Activated CD4-positive, CD25-positive, alpha-beta regulatory T cell treated with anti-CD3 and anti-CD28 coated beads, Interleukin-2, amount 50 U/mL, for 16 hours (primary cell): ENCODE measurements around the gene RET.
"Not testable (repeated sequence)": the region's sequence is repeated elsewhere in the genome, so short reads cannot be mapped to it uniquely, and the experiment has no call there.

Experiments
- DNase-seq: peaks from one replicate; pipeline ENCODE4 v3.0.0-alpha.2; 2020; ENCODE audit warnings: low read depth, low spot score

RET gene

DNA sequence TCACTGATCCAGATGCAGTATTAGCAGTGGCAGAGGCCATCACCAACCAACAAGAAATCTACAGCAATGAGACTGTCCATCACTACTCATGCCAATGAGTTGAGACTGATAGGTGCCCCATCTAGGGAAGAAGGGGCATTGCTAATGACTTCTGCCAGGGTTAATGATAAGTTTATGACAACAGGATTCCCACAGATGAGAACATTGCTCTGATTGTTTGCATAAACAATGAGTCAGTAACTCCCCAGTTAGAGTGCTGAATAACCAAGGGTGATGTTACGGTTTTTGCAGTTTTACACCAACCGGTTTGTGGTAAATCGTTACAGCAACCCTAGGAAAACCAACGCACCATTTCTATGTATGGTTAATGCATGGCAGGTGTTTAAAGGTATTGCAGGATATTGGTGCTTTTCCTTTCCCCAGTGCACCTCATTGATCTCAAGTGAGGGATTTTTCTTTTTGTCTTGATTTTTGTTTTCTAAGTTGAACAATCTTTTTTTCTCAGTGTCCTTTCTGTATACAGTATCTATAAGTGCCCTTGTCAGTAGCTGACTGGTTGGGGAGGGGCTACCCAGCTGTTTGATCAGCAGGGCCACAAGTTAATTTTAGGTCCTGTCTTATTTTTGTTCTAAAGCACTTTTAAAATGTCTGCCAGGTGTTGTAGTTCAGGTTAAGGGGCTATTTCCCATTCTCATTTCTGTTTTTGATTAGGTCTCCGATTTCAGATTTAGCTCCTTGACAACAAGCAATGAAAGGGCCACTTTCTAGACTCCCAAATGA is 57.4 kb downstream of the RET start:
- DNase-seq, result no peak

DNA sequence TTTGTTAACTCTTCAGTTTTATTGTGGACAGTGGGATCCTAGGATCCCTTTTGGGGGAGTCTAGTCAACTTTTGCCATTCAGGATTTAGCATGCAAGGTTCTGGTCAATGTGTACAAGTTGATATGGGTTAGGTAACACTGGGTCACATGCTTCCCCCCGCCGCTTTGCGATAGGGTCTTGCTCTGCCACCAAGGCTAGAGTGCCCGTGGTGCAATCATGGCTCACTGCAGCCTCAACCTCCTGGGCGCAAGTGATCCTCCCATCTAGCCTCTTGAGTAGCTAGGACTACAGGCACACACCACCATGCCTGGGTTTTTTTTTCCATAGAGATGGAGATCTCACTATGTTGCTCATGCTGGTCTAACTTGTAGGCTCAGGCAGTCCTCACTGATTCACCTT is 58.2 kb downstream of the RET start:
- DNase-seq, result no peak

DNA sequence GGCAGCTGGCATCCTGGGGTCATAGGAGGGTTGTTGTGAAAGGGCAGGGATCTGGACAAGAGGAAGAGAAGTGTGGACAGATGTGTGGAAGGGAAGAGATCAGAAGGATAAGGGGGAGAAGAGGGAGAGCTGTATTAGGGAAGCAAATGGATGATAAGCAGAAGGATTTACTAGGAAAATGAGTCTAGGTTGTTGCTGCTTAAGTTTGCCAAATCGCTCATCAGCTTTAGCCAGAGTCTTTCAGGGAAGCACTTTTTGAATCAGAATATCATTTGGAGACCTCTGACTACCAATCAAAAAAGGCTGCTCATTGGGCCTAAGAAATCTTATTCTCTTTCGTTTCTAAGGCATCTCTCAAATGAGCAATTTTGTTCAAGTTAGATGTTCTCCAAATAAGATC is 58.8 kb downstream of the RET start:
- DNase-seq, result no peak

DNA sequence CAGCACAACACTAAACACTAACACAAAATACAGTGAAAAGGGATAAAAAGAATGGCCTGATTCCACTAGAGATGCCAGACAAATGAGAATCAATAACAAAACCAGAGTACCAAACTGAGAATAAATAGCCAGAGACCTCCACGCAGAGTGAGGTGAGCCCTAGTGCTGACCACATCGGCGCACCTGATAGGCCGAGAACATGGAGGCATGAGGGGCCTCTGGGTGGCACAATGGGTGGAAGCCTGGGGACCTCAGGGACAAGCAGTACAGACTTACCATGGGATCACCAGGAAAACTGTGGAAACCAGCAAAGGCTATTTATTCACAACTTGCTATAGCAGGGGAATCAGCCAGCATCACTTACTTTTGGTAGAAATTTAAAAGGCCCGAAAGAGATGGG is 59.6 kb downstream of the RET start:
- DNase-seq, result no peak

DNA sequence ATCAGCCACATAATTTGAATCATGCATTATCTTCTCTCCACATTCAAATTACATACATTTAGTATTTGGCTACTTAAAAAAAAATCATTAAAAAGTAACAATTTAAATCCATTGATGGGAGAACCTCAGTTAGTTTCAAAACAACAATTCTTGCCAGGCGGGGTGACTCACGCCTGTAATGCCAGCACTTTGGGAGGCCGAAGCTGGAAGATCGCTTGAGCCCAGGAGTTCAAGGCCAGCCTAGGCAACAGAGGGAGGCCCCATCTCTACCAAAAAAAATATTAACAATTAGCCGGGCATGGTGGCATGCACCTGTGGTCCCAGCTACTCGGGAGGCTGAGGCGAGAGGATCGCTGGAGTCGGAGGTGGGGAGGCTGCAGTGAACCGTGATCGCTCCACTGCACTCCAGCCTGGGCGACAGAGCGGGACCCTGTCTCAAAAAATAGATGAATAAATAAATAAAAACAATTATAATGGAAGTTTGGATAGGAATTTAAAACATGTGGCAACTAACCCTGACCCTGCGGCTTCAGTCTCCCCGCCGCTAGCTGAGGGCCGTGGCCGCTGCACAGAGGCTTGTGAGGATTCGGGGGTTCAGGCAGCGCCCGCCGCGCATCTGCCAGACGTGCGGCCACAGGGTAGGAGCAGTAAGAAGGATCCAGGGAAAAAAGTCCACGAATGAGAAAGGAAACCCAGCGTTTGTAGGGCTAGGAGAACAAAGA is 60.3 kb downstream of the RET start:
- DNase-seq, result no peak

DNA sequence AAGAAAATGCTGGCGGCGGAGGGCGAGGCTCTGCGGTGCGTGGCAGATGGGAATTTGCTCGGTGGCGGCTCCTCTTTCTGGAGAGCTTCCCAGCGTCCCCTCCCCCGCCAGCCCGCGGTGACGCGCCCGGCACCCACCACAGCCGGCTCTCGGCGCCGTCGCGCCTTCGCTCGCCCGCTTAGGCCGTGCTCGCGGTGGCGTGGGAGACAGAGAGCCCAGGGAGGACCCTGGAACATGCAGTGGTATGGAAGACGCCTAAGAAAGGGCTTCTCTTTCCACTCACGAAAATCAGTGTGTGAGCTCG is 60.8 kb downstream of the RET start:
- no peak for DNase-seq

DNA sequence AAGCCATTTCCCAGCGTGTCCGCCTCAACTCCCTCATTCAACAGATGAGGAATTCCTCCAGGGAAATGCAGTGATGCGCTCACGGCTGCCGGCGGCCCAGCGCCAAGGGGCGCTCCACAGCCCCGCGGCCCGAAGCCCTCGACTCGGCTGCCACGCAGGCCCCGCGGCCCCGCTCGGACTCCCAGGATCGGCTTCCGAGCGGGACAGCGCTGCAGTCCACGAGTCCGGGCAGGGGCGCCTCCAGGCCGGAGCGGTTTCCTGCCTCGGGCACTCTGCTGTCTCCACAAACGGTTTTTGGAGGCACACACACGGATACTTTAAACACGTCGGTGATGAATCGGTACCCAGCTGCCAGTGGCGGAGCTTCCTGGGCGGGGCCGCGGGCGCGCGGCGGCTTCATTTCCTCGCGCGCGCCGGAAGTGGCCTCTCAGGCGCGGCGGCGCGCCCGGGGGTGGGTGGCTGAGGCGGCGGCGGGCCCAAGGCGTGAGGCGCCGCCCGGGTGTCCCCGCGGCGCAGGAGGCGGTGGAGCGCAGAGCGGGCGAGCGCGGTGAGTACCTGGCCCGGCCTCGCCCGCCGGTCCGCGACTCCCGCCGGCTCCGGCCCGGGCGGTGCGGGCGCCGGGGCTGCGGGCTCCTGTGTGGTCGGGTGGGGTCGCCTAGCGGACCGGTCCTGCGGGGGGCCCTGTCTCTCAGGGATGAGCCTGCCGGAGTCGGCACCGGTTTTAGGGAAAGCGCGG is 61.3 kb downstream of the RET start, which contains the start of gene CSGALNACT2:
Gene CSGALNACT2, plus strand, starts transcription at position 425 of the 736 bp plus-strand sequence. CDS start 16,705 bp downstream, outside the sequence.
- peak; percentile 75 for DNase-seq

DNA sequence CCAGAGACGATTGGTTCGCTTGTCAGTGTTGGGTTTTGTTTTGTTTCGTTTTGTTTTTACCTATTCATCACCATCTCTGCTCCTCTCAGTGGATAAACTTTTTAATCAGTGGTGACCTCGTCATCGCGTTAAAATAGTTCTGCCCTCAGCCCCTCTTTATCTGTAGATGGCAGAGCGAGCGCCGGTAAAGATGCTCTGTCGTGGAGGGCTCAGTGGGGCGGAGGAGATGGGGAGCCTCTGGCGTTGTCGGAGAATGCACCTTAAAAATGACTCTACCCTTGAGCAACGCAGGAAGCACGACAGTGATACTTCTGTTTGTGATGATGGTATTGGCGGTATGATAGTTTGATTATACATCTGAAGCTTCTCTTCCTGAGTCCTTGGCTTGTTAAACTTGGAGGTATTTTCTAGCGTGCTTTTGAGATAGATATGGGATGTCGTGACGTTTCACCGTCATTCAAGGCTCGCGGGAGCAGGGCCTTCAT is 61.9 kb downstream of the RET start:
- DNase-seq, result peak; percentile 46

DNA sequence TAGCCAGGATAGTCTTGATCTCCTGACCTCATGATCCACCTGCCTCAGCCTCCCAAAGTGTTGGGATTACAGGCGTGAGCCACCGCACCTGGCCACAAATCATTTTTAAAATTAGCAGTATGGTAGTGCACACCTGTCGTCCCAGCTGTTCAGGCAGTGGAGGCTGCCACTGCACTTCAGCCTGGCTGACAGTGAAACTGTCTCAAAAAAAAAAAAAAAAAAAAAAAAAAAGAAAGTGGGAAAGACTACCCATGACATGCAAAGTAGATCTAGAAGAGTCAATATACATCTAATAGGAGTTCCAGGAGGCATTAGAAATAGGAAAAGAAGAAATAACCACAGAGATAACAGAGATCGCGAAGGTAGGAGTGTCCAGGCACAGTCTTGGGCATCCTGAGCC is 64.6 kb downstream of the RET start:
- DNase-seq, result no peak

DNA sequence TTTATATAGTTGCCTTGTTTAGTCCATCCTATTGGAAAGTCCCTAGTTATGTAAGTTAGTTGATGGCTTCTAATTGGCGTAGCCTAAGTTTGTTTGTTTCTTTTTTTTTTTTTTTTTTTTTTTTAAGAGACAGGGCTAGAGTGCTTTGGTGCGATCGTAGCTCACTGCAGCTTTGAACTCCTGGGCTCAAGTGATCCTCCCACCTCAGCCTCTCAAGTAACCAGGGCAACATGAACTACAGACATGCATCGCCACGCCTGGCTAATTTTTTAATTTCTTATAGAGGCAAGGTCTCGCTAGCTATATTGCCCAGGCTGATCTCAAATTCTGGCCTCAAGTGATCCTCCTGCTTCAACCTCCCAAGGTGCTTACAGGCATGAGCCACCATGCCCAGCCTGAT is 68.4 kb downstream of the RET start:
- no peak for DNase-seq

DNA sequence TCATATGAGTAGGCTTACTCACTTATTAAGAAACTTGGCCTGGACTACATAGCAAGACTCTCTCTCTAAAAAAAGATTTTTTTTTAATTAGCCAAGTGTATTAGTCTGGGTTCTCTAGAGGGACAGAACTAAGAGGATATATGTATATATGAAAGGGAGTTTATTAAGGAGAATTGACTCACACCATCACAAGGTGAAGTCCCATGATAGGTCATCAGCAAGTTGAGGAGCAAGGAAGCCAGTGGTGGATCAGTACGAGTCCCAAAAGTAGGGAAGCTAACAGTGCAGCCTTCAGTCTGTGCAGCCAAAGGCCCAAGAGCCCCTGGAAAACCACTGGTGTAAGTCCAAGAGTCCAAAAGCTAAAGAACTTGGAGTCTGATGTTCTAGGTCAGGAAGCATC is 69.1 kb downstream of the RET start:
- DNase-seq, result not testable (repeated sequence)

DNA sequence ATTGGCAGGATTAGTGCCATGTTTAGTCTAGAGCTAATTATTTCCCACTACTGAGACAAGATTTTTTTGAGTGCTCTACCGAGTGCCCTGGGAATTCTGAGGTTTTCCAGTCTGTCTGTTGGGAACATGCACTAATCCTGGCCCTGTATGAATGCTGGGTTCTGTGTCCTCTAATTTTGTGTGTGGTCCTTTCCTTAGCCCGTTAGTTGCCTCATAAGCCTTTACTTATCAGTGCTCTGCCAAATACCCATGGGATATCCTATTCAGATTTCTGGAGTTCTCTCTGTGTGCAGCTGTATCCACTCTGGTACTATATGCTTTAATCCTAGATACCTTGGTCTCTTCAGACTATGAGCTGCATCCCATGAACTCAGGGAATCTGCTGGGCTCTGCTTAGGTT is 74.5 kb downstream of the RET start:
- no peak for DNase-seq

DNA sequence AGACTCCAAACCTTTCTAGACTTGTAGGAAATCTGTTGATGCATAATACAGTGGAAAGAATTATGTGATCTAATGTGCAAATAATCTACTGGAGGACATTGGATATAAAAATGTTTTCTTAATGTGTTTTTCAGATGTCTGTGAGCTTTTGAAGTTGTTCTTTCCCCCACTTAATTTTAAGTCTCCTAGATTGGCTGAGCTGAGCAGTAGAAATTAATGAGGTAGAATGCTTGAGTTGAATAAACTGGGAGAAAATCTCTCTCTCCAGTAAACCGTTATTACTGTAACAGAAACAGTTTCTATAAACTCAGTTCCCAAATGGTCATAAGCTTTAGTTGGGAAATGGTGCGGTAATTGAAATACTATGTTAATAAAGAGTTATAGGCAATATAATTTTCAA is 77.0 kb downstream of the RET start:
- DNase-seq, result no peak

DNA sequence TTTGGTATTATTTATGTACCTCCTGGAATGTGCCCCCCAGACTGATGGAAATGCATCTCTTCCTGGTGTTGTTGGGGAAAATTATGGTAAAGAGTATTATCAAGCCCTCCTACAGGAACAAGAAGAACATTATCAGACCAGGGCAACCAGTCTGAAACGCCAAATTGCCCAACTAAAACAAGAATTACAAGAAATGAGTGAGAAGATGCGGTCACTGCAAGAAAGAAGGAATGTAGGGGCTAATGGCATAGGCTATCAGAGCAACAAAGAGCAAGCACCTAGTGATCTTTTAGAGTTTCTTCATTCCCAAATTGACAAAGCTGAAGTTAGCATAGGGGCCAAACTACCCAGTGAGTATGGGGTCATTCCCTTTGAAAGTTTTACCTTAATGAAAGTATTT is 78.4 kb downstream of the RET start:
- no peak for DNase-seq

DNA sequence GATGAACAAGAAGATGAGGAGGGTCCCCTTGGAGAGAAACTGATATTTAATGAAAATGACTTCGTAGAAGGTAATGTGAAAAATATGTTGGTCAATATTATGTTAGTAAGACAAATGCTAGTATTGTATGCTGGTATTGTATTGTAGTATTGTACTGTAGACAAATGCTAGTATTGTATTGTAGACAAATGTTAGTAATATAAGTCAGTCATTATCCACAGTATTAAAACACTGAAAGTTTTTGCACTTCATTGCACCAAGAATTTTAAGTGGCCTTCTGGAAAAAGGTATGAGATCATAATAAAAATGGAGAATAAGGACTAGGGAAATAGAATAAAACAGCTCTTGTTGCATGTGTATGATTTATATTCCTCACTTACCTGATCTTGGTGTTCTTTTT is 78.9 kb downstream of the RET start:
- DNase-seq, result no peak

DNA sequence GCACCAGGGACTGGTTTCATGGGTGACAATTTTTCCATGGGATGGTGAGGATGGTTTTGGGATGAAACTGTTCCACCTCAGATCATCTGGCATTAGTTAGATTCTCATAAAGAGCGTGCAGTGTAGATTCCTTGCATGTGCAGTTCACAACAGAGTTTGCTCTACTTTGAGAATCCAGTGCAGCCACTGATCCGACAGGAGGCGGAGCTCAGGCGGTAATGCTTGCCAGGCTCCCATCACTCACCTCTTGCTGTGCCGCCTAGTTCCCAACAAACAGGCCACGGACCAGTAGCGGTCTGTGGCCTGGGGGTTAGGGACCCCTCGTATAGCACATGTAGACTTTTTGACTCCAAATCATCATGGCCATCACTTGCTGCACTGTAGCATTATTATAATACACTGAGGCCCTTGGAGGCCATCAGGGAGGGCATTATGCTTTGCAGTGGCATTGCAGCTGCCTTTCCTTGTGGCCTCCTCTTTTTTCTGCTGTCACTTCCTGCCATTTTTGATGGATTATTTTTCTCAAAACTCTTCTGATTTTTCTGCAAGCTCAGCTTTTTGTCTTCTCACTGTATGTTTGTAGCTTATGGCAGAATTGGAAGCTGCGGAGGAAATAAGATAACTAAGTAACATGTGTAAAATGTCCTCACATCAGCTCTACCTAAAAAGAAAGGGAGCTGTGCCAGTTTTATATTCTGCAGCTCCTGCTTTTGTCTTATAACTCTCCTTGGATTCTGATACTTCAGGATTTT is 79.9 kb downstream of the RET start:
- DNase-seq, result no peak

DNA sequence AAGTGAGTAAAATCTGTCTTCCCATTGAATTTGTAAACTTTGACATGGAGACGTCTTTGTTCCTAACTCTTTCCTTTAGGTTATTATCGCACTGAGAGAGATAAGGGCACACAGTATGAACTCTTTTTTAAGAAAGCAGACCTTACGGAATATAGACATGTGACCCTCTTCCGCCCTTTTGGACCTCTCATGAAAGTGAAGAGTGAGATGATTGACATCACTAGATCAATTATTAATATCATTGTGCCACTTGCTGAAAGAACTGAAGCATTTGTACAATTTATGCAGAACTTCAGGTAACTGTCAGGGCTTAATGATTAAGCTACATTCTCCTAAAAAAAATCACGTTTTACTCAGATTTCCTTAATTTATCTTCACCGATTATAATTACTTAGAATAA is 81.8 kb downstream of the RET start:
- no peak for DNase-seq

DNA sequence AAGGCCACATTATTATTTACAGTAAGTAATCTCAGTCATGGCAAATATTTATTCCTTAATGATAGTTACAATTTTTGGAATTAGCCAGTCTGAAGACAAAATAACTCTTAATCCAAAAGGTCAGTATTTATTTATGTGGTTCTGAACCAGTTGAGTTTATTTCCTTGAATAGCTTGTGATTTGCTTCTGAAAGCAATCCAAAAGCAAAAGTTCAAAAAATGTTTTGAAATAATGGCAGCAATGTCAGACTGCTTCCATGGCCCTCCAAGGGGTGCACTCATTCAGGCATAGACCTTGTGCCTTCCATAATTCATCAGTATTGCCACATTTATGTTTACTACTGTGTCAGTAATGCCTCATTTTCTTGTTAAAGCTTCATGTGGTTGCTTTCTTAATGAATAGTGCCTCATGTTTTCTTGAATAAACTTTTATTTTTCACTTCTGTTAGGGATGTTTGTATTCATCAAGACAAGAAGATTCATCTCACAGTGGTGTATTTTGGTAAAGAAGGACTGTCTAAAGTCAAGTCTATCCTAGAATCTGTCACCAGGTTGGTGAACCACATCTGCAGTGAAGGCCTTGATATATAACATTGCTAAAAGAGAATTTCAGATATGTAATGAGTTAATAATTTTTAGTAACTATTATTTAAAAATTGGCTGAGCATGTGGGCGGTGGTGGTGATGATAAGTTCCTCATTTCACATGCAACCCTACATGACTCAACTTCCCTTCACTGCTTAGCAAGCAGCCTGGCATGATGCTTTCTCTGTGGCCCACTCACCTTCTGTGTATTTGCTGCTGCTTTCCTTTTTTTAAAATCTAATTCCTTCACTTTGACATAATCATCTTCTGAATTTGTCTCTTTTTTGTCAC is 83.4 kb downstream of the RET start:
- DNase-seq, result peak; percentile 13

DNA sequence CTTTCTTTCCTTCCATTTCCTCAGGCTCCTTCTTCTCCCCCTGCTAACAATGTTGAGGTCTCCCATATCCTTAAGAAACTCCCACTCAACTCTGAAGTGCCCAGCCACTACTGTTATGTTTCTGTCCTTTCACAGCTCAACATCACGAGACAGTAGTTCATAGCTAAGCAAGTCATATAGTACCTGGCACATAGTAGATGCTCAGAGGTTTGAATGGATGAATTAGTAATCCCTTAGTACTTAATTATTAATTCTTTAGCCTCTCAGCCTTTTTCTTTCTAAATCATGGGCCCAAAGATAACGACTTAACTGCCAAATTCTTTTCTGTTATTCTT is 84.0 kb downstream of the RET start:
- DNase-seq, result no peak

DNA sequence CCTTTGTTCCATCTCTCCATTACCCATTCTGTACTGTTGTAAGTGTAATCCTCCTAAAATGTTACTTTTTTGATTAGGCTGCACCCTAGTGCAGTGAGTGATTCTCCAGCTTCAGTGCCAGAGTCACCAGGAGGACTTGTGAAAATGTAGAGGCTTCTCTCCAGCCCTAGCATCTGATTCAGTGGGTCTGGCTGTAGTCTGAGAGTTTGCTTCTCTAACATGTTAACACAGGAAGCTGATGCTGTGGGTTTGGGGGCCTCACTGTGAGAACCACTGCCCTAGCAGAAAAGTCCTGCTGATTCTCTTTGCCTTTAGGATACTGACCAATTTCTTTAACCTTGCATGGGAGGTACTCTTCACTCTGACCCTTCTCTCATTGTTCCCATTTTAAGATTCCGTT is 85.7 kb downstream of the RET start:
- DNase-seq, result no peak
